Activated CD4-positive, alpha-beta memory T cell treated with anti-CD3 and anti-CD28 coated beads for 36 hours (primary cell): ENCODE data around the gene SPOCD1. TPM values are rescaled to one million over a fixed set of nuclear protein-coding genes. Genes with fewer than 3 reads are reported as not detected.

Experiments
- CTCF ChIA-PET: fragments of 350-600 bp; sonication (Branson Sonifier 250); formaldehyde crosslinking; loops from one replicate; lab custom pipeline; 2021; ENCODE audit warnings: antibody characterized with exemption, inconsistent platforms; lab: Charles Lee
- POLR2A ChIA-PET: fragments of 350-600 bp; sonication (Branson Sonifier 250); formaldehyde crosslinking; loops from one replicate; lab custom pipeline; 2021; ENCODE audit warnings: antibody characterized with exemption; lab: Charles Lee
- DNase-seq: peaks from one replicate; pipeline ENCODE4 v3.0.0-alpha.2; 2020
- H3K27ac Mint-ChIP-seq: one replicate; pipeline ENCODE4 v1.8.0; 2021; ENCODE audit warnings: mixed read lengths
- H3K27me3 Mint-ChIP-seq: one replicate; pipeline ENCODE4 v1.8.0; 2021; ENCODE audit warnings: mixed read lengths
- H3K36me3 Mint-ChIP-seq: one replicate; pipeline ENCODE4 v1.8.0; 2021; ENCODE audit warnings: mixed read lengths
- H3K4me1 Mint-ChIP-seq: one replicate; pipeline ENCODE4 v1.8.0; 2021; ENCODE audit warnings: low read depth, mixed read lengths
- H3K4me3 Mint-ChIP-seq: one replicate; pipeline ENCODE4 v1.8.0; 2021; ENCODE audit warnings: mild to moderate bottlenecking, mixed read lengths
- H3K9me3 Mint-ChIP-seq: one replicate; pipeline ENCODE4 v1.8.0; 2021; ENCODE audit warnings: mixed read lengths
- intact Hi-C: fragments of 100-400 bp; cut with micrococcal nuclease; formaldehyde crosslinking; loops from one replicate; pipeline ENCODE4 v1.15.1; 2023
- total RNA-seq, 2 experiments: library from RNA; stranded (reverse); gene quantifications; one replicate each; pipeline ENCODE4 v1.2.3, GENCODE V29; 2021

The SPOCD1 gene
- total RNA-seq, 2 experiments from 2014 or later, result 0.73 to 0.78 TPM

DNA sequence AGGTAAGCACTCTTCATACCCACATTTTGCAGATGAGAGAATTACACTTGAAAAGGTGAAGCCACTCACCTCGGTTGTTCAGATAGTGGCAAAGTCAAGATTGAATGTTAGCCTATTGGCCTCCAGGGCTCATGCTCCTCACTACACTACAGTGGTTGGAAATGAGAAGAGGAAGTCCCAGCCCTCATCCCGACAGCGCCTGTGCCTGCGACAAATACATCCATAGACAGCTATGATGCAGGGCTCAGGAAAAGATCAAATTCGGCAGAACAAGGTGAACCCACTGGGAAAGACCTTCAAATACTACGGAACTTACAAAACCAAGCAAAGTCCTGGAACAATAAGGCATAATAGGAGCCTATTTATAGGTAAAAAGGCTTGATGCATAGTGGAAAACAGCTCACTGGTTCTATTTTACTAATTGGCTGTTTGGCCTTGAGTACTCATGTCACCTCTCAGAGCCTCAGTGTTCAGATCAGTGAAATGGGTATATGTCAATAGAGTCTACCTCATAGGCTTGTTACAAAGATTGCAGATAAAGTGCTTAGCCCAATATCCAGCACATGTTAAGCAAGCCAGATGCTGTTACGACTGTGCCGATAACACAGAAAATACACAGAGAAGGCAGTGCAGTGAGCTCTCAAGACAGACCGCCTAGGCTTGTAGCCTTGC is 3.5 kb downstream of the SPOCD1 start:
- CTCF ChIA-PET, result interaction anchor here (1.2 to 8.9 kb wide), 4 partner anchors 9 to 151 kb away, joined by 3 to 120 read pairs (median 6); no protein-coding TSS in a partner anchor
- no peak overlapping the region for H3K27ac Mint-ChIP-seq
- no peak overlapping the region for H3K4me3 Mint-ChIP-seq
- POLR2A ChIA-PET, result no interaction called here
- DNase-seq, result no peak
- intact Hi-C loops, result no loop called here
- no peaks in the 10 kb centered on the region for H3K36me3 Mint-ChIP-seq
- peaks cover 7% of the 10 kb centered on the region for H3K4me1 Mint-ChIP-seq
- no peaks in the 10 kb centered on the region for H3K9me3 Mint-ChIP-seq
- no peaks in the 10 kb centered on the region for H3K27me3 Mint-ChIP-seq

DNA sequence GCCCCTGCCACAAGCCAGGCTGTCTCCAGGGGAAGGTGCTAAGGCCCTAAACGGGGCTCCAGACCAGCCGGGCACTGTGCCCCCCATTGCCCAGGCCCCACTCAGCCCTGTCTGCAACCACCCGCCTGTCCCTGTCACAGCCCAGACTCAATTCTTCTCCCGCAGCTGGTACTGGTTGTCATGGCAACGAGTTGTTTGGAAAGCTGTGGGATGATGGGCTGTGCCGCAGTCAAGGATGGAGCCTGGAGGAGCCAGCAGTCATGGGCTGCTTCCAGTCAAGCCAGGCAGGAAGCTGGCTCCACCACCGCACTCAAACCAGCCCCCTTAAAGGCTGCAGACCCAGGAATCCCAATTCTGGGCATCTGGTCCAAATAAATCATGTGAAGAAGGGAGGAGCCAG is 4.2 kb downstream of the SPOCD1 start:
- intact Hi-C loops, result no loop called here
- no peak for DNase-seq
- CTCF ChIA-PET, result interaction anchor here (1.0 to 8.9 kb wide), 2 partner anchors 23 to 151 kb away, joined by 4 to 120 read pairs; no protein-coding TSS in a partner anchor
- H3K9me3 Mint-ChIP-seq, result no peaks in the 10 kb centered on the region
- no peaks in the 10 kb centered on the region for H3K36me3 Mint-ChIP-seq
- H3K27ac Mint-ChIP-seq, result no peak overlapping the region
- POLR2A ChIA-PET, result no interaction called here
- H3K4me3 Mint-ChIP-seq, result no peak overlapping the region
- no peaks in the 10 kb centered on the region for H3K27me3 Mint-ChIP-seq
- peaks cover 7% of the 10 kb centered on the region for H3K4me1 Mint-ChIP-seq

GRCh38 chr1:31809698-31810097 is 6.1 kb downstream of the SPOCD1 start:
- H3K9me3 Mint-ChIP-seq, result no peaks in the 10 kb centered on the region

DNA sequence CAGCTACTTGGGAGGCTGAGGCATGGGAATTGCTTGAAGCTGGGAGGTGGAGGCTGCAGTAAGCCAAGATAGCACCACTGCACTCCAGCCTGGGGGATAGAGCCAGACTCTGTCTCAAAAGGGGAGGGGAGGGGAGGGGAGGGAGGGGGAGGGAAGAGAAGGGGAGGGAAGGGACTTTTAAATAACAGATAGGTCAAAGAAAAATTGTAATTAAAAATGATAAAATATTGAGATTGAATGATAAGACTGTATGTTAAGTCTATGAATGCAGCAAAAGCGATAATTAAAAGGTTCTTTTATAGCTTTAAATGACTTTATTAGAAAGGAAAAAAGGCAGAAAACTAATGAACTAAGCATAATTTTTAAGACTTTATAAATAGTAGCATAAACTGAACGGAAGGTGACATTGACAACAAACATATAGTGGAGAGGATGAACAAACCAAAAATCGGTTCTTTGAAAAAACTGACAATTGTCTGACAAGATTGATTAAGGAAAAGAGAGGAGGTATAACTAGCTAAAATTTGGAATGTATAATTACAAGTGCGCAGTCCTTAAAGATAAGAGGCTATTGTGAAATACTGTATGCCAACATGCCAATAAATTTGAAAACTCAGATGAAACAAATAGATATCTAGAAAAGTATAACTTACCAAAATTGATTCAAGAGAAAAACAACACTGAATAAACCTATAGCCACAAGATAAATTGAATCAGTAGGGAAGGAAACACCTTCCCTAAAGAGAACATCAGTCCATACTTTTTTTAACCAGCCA is 8.4 kb downstream of the SPOCD1 start:
- intact Hi-C loops, result no loop called here
- CTCF ChIA-PET, result interaction anchor here (1.2 kb wide), 1 partner anchor 8 kb away, joined by 3 read pairs; the partner anchor contains the start of gene SPOCD1
- POLR2A ChIA-PET, result no interaction called here
- peaks cover 5% of the 10 kb centered on the region for H3K4me1 Mint-ChIP-seq
- no peaks in the 10 kb centered on the region for H3K9me3 Mint-ChIP-seq
- no peaks in the 10 kb centered on the region for H3K27me3 Mint-ChIP-seq
- H3K27ac Mint-ChIP-seq, result no peak overlapping the region
- DNase-seq, result no peak
- no peaks in the 10 kb centered on the region for H3K36me3 Mint-ChIP-seq
- H3K4me3 Mint-ChIP-seq, result no peak overlapping the region

More at GRCh38 chr1:31809698-31810097, 6.1 kb downstream of the SPOCD1 start:
- DNase-seq, result peak; percentile 4
- H3K27me3 Mint-ChIP-seq, result no peaks in the 10 kb centered on the region
- no peak overlapping the region for H3K4me3 Mint-ChIP-seq
- POLR2A ChIA-PET, result no interaction called here
- no peaks in the 10 kb centered on the region for H3K36me3 Mint-ChIP-seq
- CTCF ChIA-PET, result interaction anchor here (8.9 kb wide), 1 partner anchor 153 kb away, joined by 120 read pairs; no protein-coding TSS in a partner anchor
- intact Hi-C loops, result no loop called here
- H3K27ac Mint-ChIP-seq, result no peak overlapping the region
- no peaks in the 10 kb centered on the region for H3K4me1 Mint-ChIP-seq

DNA sequence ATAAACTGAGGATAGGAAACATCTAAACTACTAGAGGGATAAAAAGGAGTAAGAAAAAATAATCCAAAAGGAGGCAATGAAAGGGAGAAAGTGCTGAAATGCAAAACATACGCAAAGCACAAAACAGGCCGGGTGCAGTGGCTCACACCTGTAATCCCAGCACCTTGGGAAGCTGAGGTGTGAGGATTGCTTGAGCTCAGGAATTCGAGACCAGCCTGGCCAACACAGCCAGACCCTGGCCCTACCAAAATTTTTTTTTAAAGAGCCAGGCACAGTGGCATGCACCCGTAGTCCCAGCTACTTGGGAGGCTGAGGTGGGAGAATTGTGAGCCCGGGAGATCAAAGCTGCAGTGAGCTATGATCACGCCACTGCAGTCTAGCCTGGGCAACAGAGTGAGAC is 10.5 kb downstream of the SPOCD1 start:
- H3K4me1 Mint-ChIP-seq, result peaks cover 5% of the 10 kb centered on the region
- ChIA-PET CTCF (interaction anchor here (0.6 to 1.2 kb wide), 5 partner anchors 10 to 538 kb away, joined by 3 to 6 read pairs (median 3); partner anchors contain the start of gene SPOCD1), POLR2A (no interaction called here)

GRCh38 chr1:31804098-31804497 is 11.7 kb downstream of the SPOCD1 start:
- POLR2A ChIA-PET, result no interaction called here
- Mint-ChIP-seq H3K27ac (no peak overlapping the region), H3K27me3 (peaks cover 2% of the 10 kb centered on the region), H3K9me3 (no peaks in the 10 kb centered on the region), H3K4me1 (peaks cover 5% of the 10 kb centered on the region), H3K36me3 (no peaks in the 10 kb centered on the region), H3K4me3 (no peak overlapping the region)
- DNase-seq, result no peak
- CTCF ChIA-PET, result interaction anchor here (0.7 to 1.5 kb wide), 4 partner anchors 9 to 160 kb away, joined by 3 to 6 read pairs (median 6); partner anchors contain the start of gene SPOCD1
- intact Hi-C loops, result no loop called here

More for the DNA sequence above, 10.5 kb downstream of the SPOCD1 start:
- intact Hi-C loops, result no loop called here
- peaks cover 2% of the 10 kb centered on the region for H3K27me3 Mint-ChIP-seq
- H3K4me3 Mint-ChIP-seq, result no peak overlapping the region
- H3K9me3 Mint-ChIP-seq, result no peaks in the 10 kb centered on the region
- peak; percentile 4 for DNase-seq
- no peak overlapping the region for H3K27ac Mint-ChIP-seq
- no peaks in the 10 kb centered on the region for H3K36me3 Mint-ChIP-seq

- Mint-ChIP-seq H3K9me3 (no peaks in the 10 kb centered on the region), H3K36me3 (no peaks in the 10 kb centered on the region), H3K27me3 (peaks cover 2% of the 10 kb centered on the region), H3K4me1 (peaks cover 10% of the 10 kb centered on the region), H3K4me3 (no peak overlapping the region), H3K27ac (no peak overlapping the region)
- intact Hi-C loops, result no loop called here
- ChIA-PET POLR2A (interaction anchor here (0.6 kb wide), 1 partner anchor 154 kb away, joined by 3 read pairs; no protein-coding TSS in a partner anchor), CTCF (interaction anchor here (1.1 to 1.5 kb wide), 3 partner anchors 10 to 15 kb away, joined by 5 to 6 read pairs (median 6); partner anchors contain the start of gene SPOCD1)
- no peak for DNase-seq
Observed at GRCh38 chr1:31803610-31804009, 12.2 kb downstream of the SPOCD1 start.

- no peak for DNase-seq
- Mint-ChIP-seq H3K36me3 (no peaks in the 10 kb centered on the region), H3K27ac (no peak overlapping the region), H3K4me3 (no peak overlapping the region), H3K9me3 (no peaks in the 10 kb centered on the region), H3K27me3 (peaks cover 2% of the 10 kb centered on the region), H3K4me1 (peaks cover 13% of the 10 kb centered on the region)
- CTCF ChIA-PET, result interaction anchor here (1.3 to 1.5 kb wide), 2 partner anchors 13 to 162 kb away, joined by 4 to 6 read pairs; partner anchors contain the start of gene SPOCD1
- POLR2A ChIA-PET, result no interaction called here
- intact Hi-C loops, result no loop called here
Observed at GRCh38 chr1:31802190-31803150, 13.4 kb downstream of the SPOCD1 start.

- intact Hi-C loops, result no loop called here
- Mint-ChIP-seq H3K4me1 (peaks cover 13% of the 10 kb centered on the region), H3K9me3 (no peaks in the 10 kb centered on the region), H3K4me3 (no peak overlapping the region), H3K27me3 (peaks cover 3% of the 10 kb centered on the region), H3K36me3 (no peaks in the 10 kb centered on the region), H3K27ac (no peak overlapping the region)
- ChIA-PET POLR2A (no interaction called here), CTCF (interaction anchor here (1.3 to 1.5 kb wide), 2 partner anchors 14 to 163 kb away, joined by 4 to 6 read pairs; partner anchors contain the start of gene SPOCD1)
- DNase-seq, result peak; percentile 3
Observed at GRCh38 chr1:31801458-31801857, 14.4 kb downstream of the SPOCD1 start.

GRCh38 chr1:31800674-31800967 is 15.2 kb downstream of the SPOCD1 start:
- Mint-ChIP-seq H3K9me3 (no peaks in the 10 kb centered on the region), H3K36me3 (no peaks in the 10 kb centered on the region), H3K4me3 (no peak overlapping the region), H3K27ac (no peak overlapping the region), H3K27me3 (peaks cover 3% of the 10 kb centered on the region), H3K4me1 (peaks cover 13% of the 10 kb centered on the region)
- ChIA-PET CTCF (interaction anchor here (1.8 kb wide), 1 partner anchor 163 kb away, joined by 5 read pairs; no protein-coding TSS in a partner anchor), POLR2A (no interaction called here)
- no peak for DNase-seq
- intact Hi-C loops, result no loop called here
